Body of pancreas (tissue), 4 donors: Measurements from ENCODE around the gene NEDD4L. TPM values are rescaled to one million over a fixed set of nuclear protein-coding genes. Genes with fewer than 3 reads are reported as not detected.

Experiments
- ATAC-seq: fragments of 150-250 bp; one replicate; pipeline ENCODE4 v1.9.1; 2016
- DNase-seq, 4 donors: peaks; one replicate each; pipeline ENCODE4 v3.0.0-alpha.2; 2019
- H3K27ac ChIP-seq, 4 donors: fragments of 200-600 bp; sonication (generic); 1 replicate in 3 of 4; 2 replicates in 1 of 4; pipeline versions ENCODE4 v1.5.1 to v1.6.1; 2016 to 2019; ENCODE audit warnings: mild to moderate bottlenecking in 1 of 4, mixed read lengths in 1 of 4, moderate library complexity in 1 of 4
- H3K27me3 ChIP-seq, 2 donors: fragments of 200-600 bp; sonication (generic); one replicate each; pipeline ENCODE4 v1.6.0; 2016; ENCODE audit warnings: mild to moderate bottlenecking in 1 of 2
- H3K36me3 ChIP-seq, 2 donors: fragments of 200-600 bp; sonication (generic); replicated peaks in 1 of 2; 2 replicates each; pipeline ENCODE4 v1.5.1; 2016; ENCODE audit warnings: low read depth in 2 of 2; ENCODE audit not compliant: insufficient read depth in 1 of 2
- H3K4me1 ChIP-seq: fragments of 200-600 bp; sonication (generic); one replicate; pipeline ENCODE4 v1.6.0; 2016
- H3K4me3 ChIP-seq, 2 donors: fragments of 200-600 bp; sonication (generic); 1 replicate in 1 of 2; 2 replicates in 1 of 2; pipeline ENCODE4 v1.5.1; 2016 to 2019
- H3K9me3 ChIP-seq, 3 donors: fragments of 200-600 bp; sonication (generic); 1 replicate in 2 of 3; 2 replicates in 1 of 3; pipeline ENCODE4 v1.5.1; 2016
- CTCF ChIP-seq, 7 experiments: fragments of 450-650 bp in 4 of 7; fragments of 200-600 bp in 3 of 7; sonication (generic) in 3 of 7; IDR thresholded peaks; one replicate each; pipeline ENCODE4 v1.5.1; 2016 to 2019; ENCODE audit warnings: antibody characterized with exemption in 7 of 7
- POLR2A ChIP-seq, 3 donors: fragments of 450-650 bp; IDR thresholded peaks; one replicate each; pipeline ENCODE4 v1.6.1; 2016; ENCODE audit warnings: antibody characterized with exemption in 3 of 3, mild to moderate bottlenecking in 2 of 3
- WGBS, 2 donors: methylation state at CpG; one replicate each; pipeline ENCODE4 v1.1.5; 2017; 5-methylcytosine and 5-hydroxymethylcytosine counted together
- intact Hi-C: fragments of 100-400 bp; cut with DNase I; formaldehyde crosslinking; loops from one replicate; pipeline ENCODE4 v1.15.1; 2023
- total RNA-seq, 2 donors: library from RNA; depleted of rRNA; stranded (reverse); fragments of >200 nt; gene quantifications; one replicate each; pipeline ENCODE4 v1.1.0, GENCODE V29; 2016

NEDD4L gene
- total RNA-seq, 2 donors from 2014 or later: 105 to 108 TPM

GRCh38 chr18:58150772-58151171, 106.7 kb downstream of the NEDD4L start:
- WGBS, 2 donors: 81 to 83% methylated on average over 4 of the region's 4 CpGs
- Histone ChIP-seq H3K4me3 (no peak overlapping the region), H3K27me3 (no peaks in the 10 kb centered on the region), H3K27ac (no peak overlapping the region), H3K4me1 (peaks cover 28% of the 10 kb centered on the region), H3K36me3 (no peaks in the 10 kb centered on the region), H3K9me3 (no peaks in the 10 kb centered on the region)
- TF ChIP-seq POLR2A (IDR thresholded peaks at IDR 0.05) (no peak), CTCF (IDR thresholded peaks at IDR 0.05) (no peak)
- intact Hi-C loops: loop anchor here (10.0 kb wide), 1 partner anchor 174 kb away; no protein-coding TSS in a partner anchor
- ATAC-seq (no peak), DNase-seq (no peak)

DNA sequence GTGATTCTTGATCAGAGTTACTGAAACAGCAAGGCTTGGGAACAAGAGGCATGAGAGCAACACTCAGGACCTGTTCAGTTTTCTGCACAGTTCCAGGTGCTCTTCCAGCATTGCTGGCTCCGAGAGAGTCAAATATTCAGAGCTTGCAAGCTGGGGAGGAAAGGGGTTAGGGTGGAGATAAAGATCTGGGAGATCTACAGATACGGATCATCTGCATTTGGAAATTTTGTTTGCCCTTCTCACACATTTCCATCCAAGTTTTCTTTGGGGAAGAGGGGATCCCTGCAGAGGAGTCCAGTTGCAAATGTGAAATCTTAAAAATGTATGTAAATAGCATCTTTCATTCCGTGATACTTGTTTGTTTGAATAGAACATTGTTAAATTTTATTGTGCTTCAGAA, 108.2 kb downstream of the NEDD4L start:
- Histone ChIP-seq H3K36me3 (no peaks in the 10 kb centered on the region), H3K4me1 (peaks cover 34% of the 10 kb centered on the region), H3K27ac (no peak overlapping the region), H3K4me3 (no peak overlapping the region), H3K9me3 (no peaks in the 10 kb centered on the region), H3K27me3 (no peaks in the 10 kb centered on the region)
- TF ChIP-seq POLR2A (IDR thresholded peaks at IDR 0.05) (no peak), CTCF (IDR thresholded peaks at IDR 0.05) (no peak)
- intact Hi-C loops: loop anchor here (10.0 kb wide), 1 partner anchor 173 kb away; no protein-coding TSS in a partner anchor
- DNase-seq (no peak), ATAC-seq (no peak)
- 84 to 87% methylated on average over 3 of the region's 3 CpGs for WGBS, 2 donors

DNA sequence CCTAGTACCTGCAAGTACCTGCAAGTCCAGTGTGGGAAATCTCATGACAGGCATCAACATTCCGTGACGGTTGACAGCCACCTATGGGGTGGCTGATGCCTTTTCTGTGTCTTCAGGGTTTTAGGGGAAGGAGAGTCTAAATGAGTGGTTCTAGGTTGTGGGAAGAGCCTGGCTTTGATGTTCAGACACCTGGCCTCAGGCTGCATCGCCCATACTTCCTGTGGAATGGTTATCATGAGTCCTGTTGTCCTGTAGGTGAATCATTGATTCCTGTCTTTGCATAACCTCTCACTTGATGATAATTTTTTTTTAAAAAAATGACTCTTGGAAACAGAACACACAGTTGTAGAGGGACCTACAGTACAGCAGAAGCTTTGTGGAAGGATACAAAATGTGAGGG, 108.9 kb downstream of the NEDD4L start:
- Histone ChIP-seq H3K27ac (no peak overlapping the region), H3K4me3 (no peak overlapping the region), H3K4me1 (peaks cover 34% of the 10 kb centered on the region), H3K9me3 (no peaks in the 10 kb centered on the region), H3K27me3 (no peaks in the 10 kb centered on the region), H3K36me3 (no peaks in the 10 kb centered on the region)
- TF ChIP-seq CTCF (IDR thresholded peaks at IDR 0.05): no peak
- TF ChIP-seq POLR2A (IDR thresholded peaks at IDR 0.05): no peak
- DNase-seq (no peak), ATAC-seq (no peak)
- intact Hi-C loops: loop anchor here (10.0 kb wide), 1 partner anchor 172 kb away; no protein-coding TSS in a partner anchor
- 88 to 97% methylated on average over 3 of the region's 3 CpGs for WGBS, 2 donors

DNA sequence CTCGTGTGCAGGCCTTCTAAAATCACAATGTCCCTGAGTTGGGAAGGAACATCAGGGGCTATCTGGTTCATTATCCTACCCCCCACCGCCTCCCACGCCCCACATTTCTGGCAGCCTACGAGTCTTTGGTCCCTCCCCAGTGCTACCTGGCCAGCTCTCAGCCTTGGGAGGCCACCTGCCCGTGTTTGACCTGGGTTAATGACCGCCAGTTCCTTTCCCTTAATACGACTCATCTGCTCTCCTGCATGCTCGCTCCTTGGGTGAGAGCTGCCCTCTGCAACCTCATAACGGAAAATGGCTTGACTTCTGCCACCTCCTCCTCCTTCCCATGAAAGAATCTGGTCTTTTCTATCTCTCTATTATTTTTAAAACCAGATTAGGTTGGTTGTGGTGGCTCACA, 112.5 kb downstream of the NEDD4L start:
- ATAC-seq: no peak
- DNase-seq: no peak
- 60 to 71% methylated on average over 9 of the region's 9 CpGs for WGBS, 2 donors
- H3K9me3 ChIP-seq: no peaks in the 10 kb centered on the region
- H3K36me3 ChIP-seq: no peaks in the 10 kb centered on the region
- intact Hi-C loops: loop anchor here (10.0 kb wide), 1 partner anchor 168 kb away; no protein-coding TSS in a partner anchor
- H3K27me3 ChIP-seq: no peaks in the 10 kb centered on the region
- peaks cover 21% of the 10 kb centered on the region for H3K4me1 ChIP-seq
- H3K4me3 ChIP-seq: no peak overlapping the region
- no peak for TF ChIP-seq POLR2A (IDR thresholded peaks at IDR 0.05)
- TF ChIP-seq CTCF (IDR thresholded peaks at IDR 0.05): no peak
- peak overlapping the region in 1 of 4 donors; percentile 25 for H3K27ac ChIP-seq

DNA sequence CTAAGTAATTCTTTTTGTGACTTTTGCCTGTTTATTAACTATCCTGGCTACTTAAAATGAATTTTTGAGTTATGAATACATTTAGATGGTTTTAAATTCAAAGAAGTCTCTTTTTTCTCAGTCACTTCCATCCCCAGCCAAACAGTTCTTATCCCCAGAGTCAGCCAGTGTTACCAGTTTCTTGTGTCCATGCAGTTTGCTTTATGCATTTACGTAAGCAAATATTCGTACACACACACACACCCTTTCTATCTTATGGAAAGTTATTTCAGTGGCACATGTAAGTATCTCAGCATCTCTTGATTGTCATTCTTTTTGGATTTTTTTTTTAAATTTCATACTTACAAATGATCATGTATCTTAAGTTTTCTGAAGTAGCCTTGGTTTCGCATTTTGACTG, 113.2 kb downstream of the NEDD4L start:
- Histone ChIP-seq H3K36me3 (no peaks in the 10 kb centered on the region), H3K4me3 (no peak overlapping the region), H3K27ac (no peak overlapping the region), H3K9me3 (no peaks in the 10 kb centered on the region), H3K27me3 (no peaks in the 10 kb centered on the region), H3K4me1 (peaks cover 21% of the 10 kb centered on the region)
- ATAC-seq: no peak
- intact Hi-C loops: loop anchor here (10.0 kb wide), 1 partner anchor 168 kb away; no protein-coding TSS in a partner anchor
- 88 to 89% methylated on average over 3 of the region's 3 CpGs for WGBS, 2 donors
- TF ChIP-seq CTCF (IDR thresholded peaks at IDR 0.05) (no peak), POLR2A (IDR thresholded peaks at IDR 0.05) (no peak)
- DNase-seq: no peak
